HepG2 (cell line): ENCODE results near the gene OTOP3. TPM values are rescaled to one million over a fixed set of nuclear protein-coding genes. Genes with fewer than 3 reads are reported as not detected.
A peak's percentile ranks its signal among the peaks of the same experiment; 100 is the strongest.

Experiments used
- CENPT ChIP-seq: sonication (generic); formaldehyde crosslinking; IDR thresholded peaks from 2 replicates; pipeline ENCODE4 v1.8.0; 2022; ENCODE audit warnings: low read depth, mild to moderate bottlenecking, moderate library complexity, missing genetic modification reagents
- ELF4 ChIP-seq: sonication (generic); formaldehyde crosslinking; IDR thresholded peaks from 2 replicates; pipeline ENCODE4 v1.5.0; 2020; ENCODE audit warnings: missing genetic modification reagents, mild to moderate bottlenecking, moderate library complexity, borderline replicate concordance
- FOXM1 ChIP-seq: sonication (generic); formaldehyde crosslinking; IDR thresholded peaks from 2 replicates; pipeline ENCODE4 v1.5.0; 2020; ENCODE audit warnings: missing genetic modification reagents
- GATAD1 ChIP-seq: IDR thresholded peaks from 2 replicates; pipeline ENCODE4 v1.6.1; 2016; ENCODE audit warnings: missing genetic modification reagents, missing compliant biosample characterization
- HINFP ChIP-seq: sonication (generic); formaldehyde crosslinking; IDR thresholded peaks from 2 replicates; pipeline ENCODE4 v1.4.0; 2020; ENCODE audit warnings: low read depth, mild to moderate bottlenecking, missing genetic modification reagents
- IRX3 ChIP-seq: sonication (generic); formaldehyde crosslinking; IDR thresholded peaks from 2 replicates; pipeline ENCODE4 v1.8.1; 2023; ENCODE audit warnings: mild to moderate bottlenecking, low read depth, missing genetic modification reagents, borderline replicate concordance
- KLF6 ChIP-seq: IDR thresholded peaks from 2 replicates; pipeline ENCODE4 v1.8.0; 2016; ENCODE audit warnings: missing biosample characterization, missing genetic modification reagents
- NCOA2 ChIP-seq: sonication (generic); formaldehyde crosslinking; IDR thresholded peaks from 2 replicates; pipeline ENCODE4 v1.8.0; 2022; ENCODE audit warnings: inconsistent platforms
- PHF21A ChIP-seq: sonication (generic); formaldehyde crosslinking; IDR thresholded peaks from 2 replicates; pipeline ENCODE4 v1.5.0; 2020; ENCODE audit warnings: mild to moderate bottlenecking, missing genetic modification reagents
- SNAPC2 ChIP-seq: sonication (generic); formaldehyde crosslinking; IDR thresholded peaks from 2 replicates; pipeline ENCODE4 v1.8.1; 2022; ENCODE audit warnings: mild to moderate bottlenecking, missing genetic modification reagents
- THAP11 ChIP-seq: IDR thresholded peaks from 2 replicates; pipeline ENCODE4 v1.6.1; 2016; ENCODE audit warnings: missing biosample characterization, missing genetic modification reagents
- THRA ChIP-seq: sonication (generic); formaldehyde crosslinking; IDR thresholded peaks from 2 replicates; pipeline ENCODE4 v1.4.0; 2020; ENCODE audit warnings: missing genetic modification reagents, borderline replicate concordance
- XBP1 ChIP-seq: sonication (generic); formaldehyde crosslinking; IDR thresholded peaks from 2 replicates; pipeline ENCODE4 v1.5.0; 2020; ENCODE audit warnings: missing genetic modification reagents
- ZNF205 ChIP-seq: IDR thresholded peaks from 2 replicates; pipeline ENCODE4 v1.6.1; 2018; ENCODE audit warnings: missing biosample characterization, missing genetic modification reagents
- ZNF24 ChIP-seq: fragments of 450-650 bp; IDR thresholded peaks from 2 replicates; pipeline ENCODE4 v1.6.1; 2017; ENCODE audit warnings: antibody characterized with exemption, mild to moderate bottlenecking
- ZNF264 ChIP-seq: sonication (generic); formaldehyde crosslinking; IDR thresholded peaks from 2 replicates; pipeline ENCODE4 v1.4.0; 2020; ENCODE audit warnings: missing genetic modification reagents
- ZNF326 ChIP-seq: sonication (generic); formaldehyde crosslinking; IDR thresholded peaks from 2 replicates; pipeline ENCODE4 v1.4.0; 2020; ENCODE audit warnings: missing genetic modification reagents, borderline replicate concordance
- ZNF598 ChIP-seq: sonication (generic); formaldehyde crosslinking; IDR thresholded peaks from 2 replicates; pipeline ENCODE4 v1.5.1; 2020; ENCODE audit warnings: mild to moderate bottlenecking, missing genetic modification reagents, borderline replicate concordance
- ZNF720 ChIP-seq: sonication (generic); formaldehyde crosslinking; IDR thresholded peaks from 2 replicates; pipeline ENCODE4 v1.4.0; 2020; ENCODE audit warnings: missing genetic modification reagents
- ZNF747 ChIP-seq: sonication (generic); formaldehyde crosslinking; IDR thresholded peaks from 2 replicates; pipeline ENCODE4 v1.8.1; 2023; ENCODE audit warnings: missing genetic modification reagents, mild to moderate bottlenecking, borderline replicate concordance
- ZNF772 ChIP-seq: sonication (generic); formaldehyde crosslinking; IDR thresholded peaks from 2 replicates; pipeline ENCODE4 v1.5.0; 2020; ENCODE audit warnings: mild to moderate bottlenecking, missing genetic modification reagents
- polyA plus RNA-seq, 8 experiments: library from polyadenylated mRNA; depleted of rRNA in 3 of 8; stranded (reverse) in 7 of 8; unstranded in 1 of 8; fragments of >200 nt; fragmentation: Illumina TruSeq in 4 of 8; extraction: Trizol in 4 of 8; gene quantifications; 2 replicates each; pipeline versions ENCODE4 v1.2.1 to v1.2.3, GENCODE V29; 2011 to 2016; ENCODE audit warnings: low read depth in 4 of 8, missing spikeins in 1 of 8, mixed read lengths in 1 of 8; ENCODE audit not compliant: insufficient read depth in 1 of 8
- total RNA-seq, 5 experiments: library from RNA; depleted of rRNA; stranded (reverse); fragments of >200 nt; fragmentation: Illumina TruSeq; extraction: Trizol; gene quantifications; 2 replicates each; pipeline ENCODE4 v1.2.3, GENCODE V29; 2016; ENCODE audit warnings: low read depth in 1 of 5
- TF ChIP-seq, protein P1 (sequence below): sonication (generic); formaldehyde crosslinking; IDR thresholded peaks from 2 replicates; pipeline ENCODE4 v1.4.0; 2020; ENCODE audit warnings: low read depth, mild to moderate bottlenecking, missing genetic modification reagents
- TF ChIP-seq, protein P2 (sequence below): sonication (generic); formaldehyde crosslinking; IDR thresholded peaks from 2 replicates; pipeline ENCODE4 v1.4.0; 2020; ENCODE audit warnings: missing genetic modification reagents, borderline replicate concordance

OTOP3 gene
- total and polyA plus RNA-seq, 2 of the 13 experiments (the other 11 are each of a cell fraction or from before 2014, with no cell fraction given), result not detected

- TF ChIP-seq GATAD1 (no peak; the same call in 1 of the 2 replicates), THAP11 (no peak), ZNF264 (0 out of 2 replicates have a peak, but pooled peaks have one; percentile 36), FOXM1 (CRISPR knock-in tag) (no peak), IRX3 (CRISPR knock-in tag) (no peak), ZNF205 (no peak), ZNF598 (CRISPR knock-in tag) (peak; percentile 43; the same call in 1 of the 2 replicates), ZNF772 (CRISPR knock-in tag) (no peak), XBP1 (CRISPR knock-in tag) (no peak), HINFP (CRISPR knock-in tag) (0 out of 2 replicates have a peak, but pooled peaks have one; percentile 46), ZNF24 (no peak), ZNF326 (no peak), ZNF747 (CRISPR knock-in tag) (no peak), PHF21A (CRISPR knock-in tag) (peak; percentile 49; the same call in 1 of the 2 replicates), NCOA2 (CRISPR knock-in tag) (0 out of 2 replicates have a peak, but pooled peaks have one; percentile 39), ELF4 (CRISPR knock-in tag) (no peak), CENPT (CRISPR knock-in tag) (no peak), ZNF720 (CRISPR knock-in tag) (no peak), KLF6 (CRISPR knock-in tag) (no peak), SNAPC2 (CRISPR knock-in tag) (no peak), THRA (CRISPR knock-in tag) (no peak)
- TF ChIP-seq, protein P1, sequence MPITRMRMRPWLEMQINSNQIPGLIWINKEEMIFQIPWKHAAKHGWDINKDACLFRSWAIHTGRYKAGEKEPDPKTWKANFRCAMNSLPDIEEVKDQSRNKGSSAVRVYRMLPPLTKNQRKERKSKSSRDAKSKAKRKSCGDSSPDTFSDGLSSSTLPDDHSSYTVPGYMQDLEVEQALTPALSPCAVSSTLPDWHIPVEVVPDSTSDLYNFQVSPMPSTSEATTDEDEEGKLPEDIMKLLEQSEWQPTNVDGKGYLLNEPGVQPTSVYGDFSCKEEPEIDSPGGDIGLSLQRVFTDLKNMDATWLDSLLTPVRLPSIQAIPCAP (CRISPR knock-in tag), result no peak
- TF ChIP-seq, protein P2, sequence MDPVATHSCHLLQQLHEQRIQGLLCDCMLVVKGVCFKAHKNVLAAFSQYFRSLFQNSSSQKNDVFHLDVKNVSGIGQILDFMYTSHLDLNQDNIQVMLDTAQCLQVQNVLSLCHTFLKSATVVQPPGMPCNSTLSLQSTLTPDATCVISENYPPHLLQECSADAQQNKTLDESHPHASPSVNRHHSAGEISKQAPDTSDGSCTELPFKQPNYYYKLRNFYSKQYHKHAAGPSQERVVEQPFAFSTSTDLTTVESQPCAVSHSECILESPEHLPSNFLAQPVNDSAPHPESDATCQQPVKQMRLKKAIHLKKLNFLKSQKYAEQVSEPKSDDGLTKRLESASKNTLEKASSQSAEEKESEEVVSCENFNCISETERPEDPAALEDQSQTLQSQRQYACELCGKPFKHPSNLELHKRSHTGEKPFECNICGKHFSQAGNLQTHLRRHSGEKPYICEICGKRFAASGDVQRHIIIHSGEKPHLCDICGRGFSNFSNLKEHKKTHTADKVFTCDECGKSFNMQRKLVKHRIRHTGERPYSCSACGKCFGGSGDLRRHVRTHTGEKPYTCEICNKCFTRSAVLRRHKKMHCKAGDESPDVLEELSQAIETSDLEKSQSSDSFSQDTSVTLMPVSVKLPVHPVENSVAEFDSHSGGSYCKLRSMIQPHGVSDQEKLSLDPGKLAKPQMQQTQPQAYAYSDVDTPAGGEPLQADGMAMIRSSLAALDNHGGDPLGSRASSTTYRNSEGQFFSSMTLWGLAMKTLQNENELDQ (CRISPR knock-in tag), result no peak
Measured at GRCh38 chr17:74961657-74962350, 26.1 kb downstream of the OTOP3 start (continued).
